H1 (cell line): Measurements from ENCODE around the gene VIT. TPM values are rescaled to one million over a fixed set of nuclear protein-coding genes. Genes with fewer than 3 reads are reported as not detected.

Experiments used
- CTCF ChIA-PET: fragments of 300-600 bp; sonication (Branson Sonifier 250); formaldehyde crosslinking; loops from one replicate; lab custom pipeline; 2021; ENCODE audit not compliant: partially characterized antibody; lab: Charles Lee
- POLR2A ChIA-PET: fragments of 300-600 bp; sonication (Branson Sonifier 250); formaldehyde crosslinking; loops from one replicate; lab custom pipeline; 2021; ENCODE audit warnings: inconsistent platforms; ENCODE audit not compliant: partially characterized antibody; lab: Charles Lee
- DNase-seq, 2 experiments: peaks; one replicate each; pipeline versions ENCODE4 v3.0.0 to v3.0.0-alpha.2; 2010 to 2022; ENCODE audit warnings: low spot score in 2 of 2, low read depth in 1 of 2, mixed read lengths in 1 of 2
- FAIRE-seq: peaks from 2 replicates; lab custom pipeline; 2011; peaks lifted over from hg19 to GRCh38; lab: Jason Lieb, UNC
- H2AFZ ChIP-seq: 2 replicates; pipeline ENCODE4 v1.8.1; 2012; ENCODE audit warnings: low read length, inconsistent platforms
- H2AK5ac ChIP-seq: 2 replicates; pipeline ENCODE4 v1.6.1; 2013; ENCODE audit warnings: low read depth, low read length
- H2BK120ac ChIP-seq: replicated peaks from 2 replicates; pipeline ENCODE3; 2013; ENCODE audit warnings: low read depth, low read length, inconsistent platforms
- H2BK12ac ChIP-seq: 2 replicates; pipeline ENCODE4 v1.6.1; 2013; ENCODE audit warnings: low read depth, low read length
- H2BK15ac ChIP-seq: 2 replicates; pipeline ENCODE4 v1.6.1; 2013; ENCODE audit warnings: low read length
- H2BK20ac ChIP-seq: 2 replicates; pipeline ENCODE4 v1.6.1; 2013; ENCODE audit warnings: low read length
- H2BK5ac ChIP-seq: 2 replicates; pipeline ENCODE4 v1.6.1; 2013; ENCODE audit warnings: low read depth, low read length
- H3K14ac ChIP-seq: 2 replicates; pipeline ENCODE4 v1.6.1; 2013; ENCODE audit warnings: inconsistent platforms; ENCODE audit not compliant: insufficient read length
- H3K18ac ChIP-seq: 2 replicates; pipeline ENCODE4 v1.6.1; 2013; ENCODE audit warnings: low read length; ENCODE audit errors: extremely low read depth
- H3K23ac ChIP-seq: 2 replicates; pipeline ENCODE4 v1.6.1; 2013; ENCODE audit warnings: inconsistent platforms; ENCODE audit not compliant: insufficient read length
- H3K23me2 ChIP-seq: 2 replicates; pipeline ENCODE4 v1.6.1; 2013; ENCODE audit warnings: low read depth, low read length
- H3K27ac ChIP-seq: 2 replicates; pipeline ENCODE4 v1.6.1; 2011; ENCODE audit warnings: low read depth, low read length, inconsistent platforms
- H3K27me3 ChIP-seq, 4 experiments: replicated peaks in 1 of 4; 1 replicate in 1 of 4; 2 replicates in 3 of 4; pipeline versions ENCODE4 v1.6.1 to v1.8.1; 2011 to 2013; ENCODE audit warnings: low read length in 3 of 4, mild to moderate bottlenecking in 3 of 4, inconsistent platforms in 2 of 4, mixed read lengths in 2 of 4, moderate library complexity in 1 of 4; ENCODE audit not compliant: control insufficient read depth in 3 of 4, insufficient read depth in 3 of 4; ENCODE audit errors: extremely low read depth in 1 of 4
- H3K36me3 ChIP-seq, 4 experiments: 2 replicates each; pipeline versions ENCODE4 v1.6.1 to v1.8.1; 2011 to 2013; ENCODE audit warnings: mild to moderate bottlenecking in 4 of 4, low read length in 3 of 4, moderate library complexity in 2 of 4, control low read depth in 1 of 4, inconsistent platforms in 1 of 4; ENCODE audit not compliant: insufficient read depth in 4 of 4, control insufficient read depth in 2 of 4
- H3K4ac ChIP-seq: replicated peaks from 2 replicates; pipeline ENCODE3; 2013; ENCODE audit warnings: low read length, low read depth, mixed read lengths, inconsistent platforms; ENCODE audit not compliant: insufficient read length
- H3K4me1 ChIP-seq, 4 experiments: replicated peaks in 1 of 4; 1 replicate in 1 of 4; 2 replicates in 3 of 4; pipeline versions ENCODE4 v1.6.1 to v1.8.1; 2011 to 2013; ENCODE audit warnings: low read length in 3 of 4, inconsistent platforms in 2 of 4, mixed read lengths in 1 of 4; ENCODE audit not compliant: insufficient read depth in 4 of 4, control insufficient read depth in 3 of 4
- H3K4me2 ChIP-seq, 2 experiments: 2 replicates each; pipeline versions ENCODE4 v1.6.1 to v1.8.1; 2011 to 2013; ENCODE audit warnings: low read depth in 2 of 2, low read length in 2 of 2, control low read depth in 1 of 2, inconsistent platforms in 1 of 2, mild to moderate bottlenecking in 1 of 2; ENCODE audit not compliant: insufficient read depth in 1 of 2
- H3K4me3 ChIP-seq, 4 experiments: fragments of 200-600, 300-600 bp in 1 of 4; sonication (generic), shearing (Covaris generic), sonication (Bioruptor Twin) in 1 of 4; 2 replicates each; pipeline versions ENCODE4 v1.5.1 to v1.8.1; 2011 to 2016; ENCODE audit warnings: low read length in 4 of 4, low read depth in 3 of 4, control low read depth in 2 of 4, inconsistent platforms in 2 of 4, mild to moderate bottlenecking in 2 of 4, mixed read lengths in 1 of 4, moderate library complexity in 1 of 4; ENCODE audit not compliant: insufficient read depth in 2 of 4; ENCODE audit errors: extremely low read depth in 1 of 4
- H3K56ac ChIP-seq: replicated peaks from 2 replicates; pipeline ENCODE3; 2013; ENCODE audit warnings: low read depth, mild to moderate bottlenecking, mixed read lengths, low read length, inconsistent platforms; ENCODE audit not compliant: insufficient read length
- H3K79me1 ChIP-seq: 2 replicates; pipeline ENCODE4 v1.6.1; 2013; ENCODE audit warnings: low read depth, low read length, control low read depth
- H3K79me2 ChIP-seq, 2 experiments: 2 replicates each; pipeline versions ENCODE4 v1.6.1 to v1.8.1; 2012 to 2013; ENCODE audit warnings: low read length in 2 of 2, mild to moderate bottlenecking in 2 of 2, inconsistent platforms in 1 of 2; ENCODE audit not compliant: insufficient read depth in 2 of 2, control insufficient read depth in 1 of 2
- H3K9ac ChIP-seq, 4 experiments: replicated peaks in 1 of 4; 1 replicate in 1 of 4; 2 replicates in 3 of 4; pipeline versions ENCODE4 v1.6.1 to v1.8.1; 2011 to 2013; ENCODE audit warnings: low read depth in 3 of 4, low read length in 3 of 4, control low read depth in 2 of 4, mild to moderate bottlenecking in 2 of 4, moderate library complexity in 2 of 4, inconsistent platforms in 1 of 4; ENCODE audit errors: extremely low read depth in 1 of 4
- H3K9me3 ChIP-seq, 2 experiments: 2 replicates each; pipeline versions ENCODE4 v1.6.1 to v1.8.1; 2012 to 2013; ENCODE audit warnings: mild to moderate bottlenecking in 2 of 2, moderate library complexity in 2 of 2, control low read depth in 1 of 2, inconsistent platforms in 1 of 2, low read depth in 1 of 2, low read length in 1 of 2, mixed read lengths in 1 of 2; ENCODE audit not compliant: insufficient read depth in 2 of 2
- H4K20me1 ChIP-seq, 2 experiments: replicated peaks in 1 of 2; 2 replicates each; pipeline versions ENCODE3 to v1.8.1; 2011 to 2013; ENCODE audit warnings: inconsistent platforms in 2 of 2, low read length in 2 of 2, mild to moderate bottlenecking in 1 of 2; ENCODE audit not compliant: insufficient read depth in 2 of 2, control insufficient read depth in 1 of 2
- H4K5ac ChIP-seq: 2 replicates; pipeline ENCODE4 v1.6.1; 2013; ENCODE audit warnings: low read length, low read depth, mixed read lengths, inconsistent platforms; ENCODE audit not compliant: insufficient read length
- H4K8ac ChIP-seq: 2 replicates; pipeline ENCODE4 v1.8.0; 2013; ENCODE audit warnings: mild to moderate bottlenecking, moderate library complexity, low read length, inconsistent platforms; ENCODE audit not compliant: insufficient read depth; ENCODE audit errors: extremely low read depth
- H4K91ac ChIP-seq: replicated peaks from 2 replicates; pipeline ENCODE3; 2013; ENCODE audit warnings: low read length, mixed read lengths, inconsistent platforms; ENCODE audit not compliant: insufficient read length
- BACH1 ChIP-seq: IDR thresholded peaks from 2 replicates; pipeline ENCODE4 v1.6.1; 2012; ENCODE audit warnings: low read length, improper control_type of control experiment
- CHD1 ChIP-seq: IDR thresholded peaks from 2 replicates; pipeline ENCODE4 v1.6.1; 2012; ENCODE audit warnings: low read depth, low read length, improper control_type of control experiment
- CREB1 ChIP-seq: IDR thresholded peaks from 2 replicates; pipeline ENCODE4 v1.6.1; 2012; ENCODE audit warnings: inconsistent platforms
- GTF2F1 ChIP-seq: IDR thresholded peaks from 2 replicates; pipeline ENCODE4 v1.6.1; 2012; ENCODE audit warnings: low read depth, low read length, improper control_type of control experiment, borderline replicate concordance
- POLR2A ChIP-seq, 2 experiments: IDR thresholded peaks; 1 replicate in 1 of 2; 2 replicates in 1 of 2; pipeline ENCODE4 v1.6.1; 2011; ENCODE audit warnings: low read depth in 2 of 2, low read length in 2 of 2, mild to moderate bottlenecking in 2 of 2; ENCODE audit errors: control extremely low read depth in 1 of 2
- RBBP5 ChIP-seq: IDR thresholded peaks from 2 replicates; pipeline ENCODE4 v1.7.1; 2012; ENCODE audit warnings: low read depth, mild to moderate bottlenecking, inconsistent platforms, low read length, moderate library complexity, borderline replicate concordance
- RNF2 ChIP-seq: fragments of 200-900, 300-1000 bp; sonication (generic); IDR thresholded peaks from 2 replicates; pipeline ENCODE4 v1.7.1; 2016; ENCODE audit warnings: borderline replicate concordance, low read depth, mild to moderate bottlenecking, antibody characterized with exemption, low read length; ENCODE audit not compliant: poor library complexity, severe bottlenecking; ENCODE audit errors: missing control alignments
- SP1 ChIP-seq: IDR thresholded peaks from 2 replicates; pipeline ENCODE4 v1.6.1; 2011; ENCODE audit warnings: low read depth, low read length
- SRF ChIP-seq: IDR thresholded peaks from 2 replicates; pipeline ENCODE4 v1.6.1; 2011; ENCODE audit warnings: mild to moderate bottlenecking, low read depth, low read length, moderate library complexity
- TAF1 ChIP-seq: IDR thresholded peaks from 2 replicates; pipeline ENCODE4 v1.6.1; 2011; ENCODE audit warnings: mild to moderate bottlenecking, low read depth, low read length
- TBP ChIP-seq: IDR thresholded peaks from 2 replicates; pipeline ENCODE4 v1.6.1; 2011; ENCODE audit warnings: low read depth, low read length, improper control_type of control experiment
- WGBS, 2 experiments: shearing (Covaris generic) in 1 of 2; methylation state at CpG; one replicate each; pipeline versions ENCODE4 v1.1.6 to v1.1.7; 2013 to 2015; ENCODE audit warnings: low lambda C conversion rate in 2 of 2, mixed read lengths in 2 of 2, inconsistent platforms in 1 of 2, low coverage in 1 of 2, missing lambda C conversion rate in 1 of 2; ENCODE audit not compliant: insufficient replicate concordance in 2 of 2, insufficient coverage in 1 of 2, insufficient read length in 1 of 2; ENCODE audit errors: extremely low coverage in 1 of 2, missing lambda C conversion rate in 1 of 2; 5-methylcytosine and 5-hydroxymethylcytosine counted together
- polyA plus RNA-seq, 7 experiments: library from polyadenylated mRNA; depleted of rRNA in 3 of 7; stranded (reverse) in 5 of 7; unstranded in 2 of 7; fragments of >200 nt in 5 of 7; fragments of 200-250 nt in 2 of 7; gene quantifications; 1 replicate in 5 of 7; 2 replicates in 1 of 7; 4 replicates in 1 of 7; pipeline versions ENCODE4 v1.2.1 to v1.2.3, GENCODE V29; 2011 to 2013; ENCODE audit warnings: missing spikeins in 2 of 7, mixed read lengths in 2 of 7
- total RNA-seq: library from RNA; stranded (reverse); fragmentation: NEBNext Ultra II Directional; extraction: Animal tissue kit (Norgen Biotek cat#: 25700); gene quantifications from 2 replicates; pipeline ENCODE4 v1.2.1, GENCODE V29; 2021

Gene VIT
- total and polyA plus RNA-seq, 2 of the 8 experiments (the other 6 are each of a cell fraction or from before 2014, with no cell fraction given): 0.03 TPM; not detected in 1

DNA sequence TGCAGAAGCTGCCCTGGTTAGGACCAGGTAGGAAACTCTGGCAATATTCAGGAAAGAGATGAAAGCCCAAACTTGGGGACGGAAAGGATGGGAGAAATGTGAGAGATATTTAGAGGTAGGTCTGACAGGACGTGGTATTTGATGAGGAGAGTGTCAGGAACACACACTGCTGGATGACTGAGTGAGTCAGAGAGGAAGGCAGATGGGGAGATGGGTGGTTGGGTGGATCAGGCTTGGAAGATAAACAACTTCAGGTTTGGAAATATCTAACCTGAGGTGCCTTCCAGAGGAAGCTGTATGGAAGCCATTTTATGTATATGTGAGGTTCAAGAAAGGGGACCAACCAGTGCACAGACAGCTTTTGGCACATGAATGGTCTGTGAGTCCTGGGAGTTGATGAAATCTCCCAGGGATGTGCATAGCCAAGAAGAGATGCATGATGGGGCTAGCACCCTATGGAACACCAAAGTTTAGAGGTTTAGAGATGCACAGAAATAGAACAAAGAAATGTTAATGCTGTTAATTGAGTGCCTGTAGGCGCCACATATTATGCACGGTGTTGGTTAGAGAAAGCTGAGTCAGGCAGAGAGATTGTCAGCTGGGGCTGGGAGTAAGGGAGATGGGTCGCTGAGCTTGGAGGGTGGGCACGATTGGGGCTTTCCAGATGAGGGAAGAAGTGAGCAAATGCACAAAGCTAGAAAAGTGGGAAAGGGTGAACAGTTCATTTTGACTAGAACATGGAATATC lies 101.0 kb downstream of the VIT start:
- H3K23ac ChIP-seq: no peak overlapping the region
- ChIA-PET POLR2A (no interaction called here), CTCF (interaction anchor here (1.3 to 2.1 kb wide), 2 partner anchors 12 to 14 kb away, joined by 6 read pairs; no protein-coding TSS in a partner anchor)
- H2BK120ac ChIP-seq: no peak overlapping the region
- 65% methylated on average over 6 of the region's 6 CpGs; no CpG with 5 or more reads in 1 of the 2 experiments for whole genome bisulfite sequencing, 2 experiments
- no peaks in the 10 kb centered on the region for H3K79me2 ChIP-seq
- DNase-seq (no peak), FAIRE-seq (no peak)
- no peak overlapping the region for H3K56ac ChIP-seq
- H3K4me2 ChIP-seq: no peak overlapping the region
- H3K4ac ChIP-seq: no peak overlapping the region
- H4K20me1 ChIP-seq: no peaks in the 10 kb centered on the region
- no peaks in the 10 kb centered on the region; the same call in 1 of the 2 replicates for H3K23me2 ChIP-seq
- 0 out of 2 replicates have a peak overlapping the region, but pooled peaks have one; percentile 9 for H2AFZ ChIP-seq
- H3K27me3 ChIP-seq: no peaks in the 10 kb centered on the region
- no peak overlapping the region for H2BK5ac ChIP-seq
- no peak overlapping the region for H4K5ac ChIP-seq
- no peak overlapping the region for H3K18ac ChIP-seq
- H3K27ac ChIP-seq: no peak overlapping the region
- no peaks in the 10 kb centered on the region for H3K79me1 ChIP-seq
- H3K4me1 ChIP-seq: peaks cover 0 to 4% (median 1%) of the 10 kb centered on the region in 4 experiments; a peak in 2 of 7 replicates
- H4K8ac ChIP-seq: no peak overlapping the region
- no peak overlapping the region for H2AK5ac ChIP-seq
- H3K4me3 ChIP-seq: no peak overlapping the region
- H3K36me3 ChIP-seq: no peaks in the 10 kb centered on the region
- no peak overlapping the region for H4K91ac ChIP-seq
- H2BK12ac ChIP-seq: no peak overlapping the region
- H3K14ac ChIP-seq: no peak overlapping the region
- H2BK15ac ChIP-seq: peak overlapping the region; percentile 97; the same call in 1 of the 2 replicates
- no peak overlapping the region for H3K9ac ChIP-seq
- H3K9me3 ChIP-seq: no peaks in the 10 kb centered on the region
- 0 out of 2 replicates have a peak overlapping the region, but pooled peaks have one; percentile 11 for H2BK20ac ChIP-seq
- TF ChIP-seq SRF (no peak), TBP (no peak), TAF1 (no peak), RNF2 (no peak), CHD1 (no peak), RBBP5 (no peak), GTF2F1 (no peak), BACH1 (no peak), POLR2A (IDR thresholded peaks at IDR 0.05; ENCODE audit: control extremely low read depth in 1 of 2, low read depth in 2 of 2, low read length in 2 of 2) (no peak), CREB1 (no peak), SP1 (no peak)
